Neutrophil (primary cell): Measurements from ENCODE around the gene SCFD2.
"Not testable (repeated sequence)": the region's sequence is repeated elsewhere in the genome, so short reads cannot be mapped to it uniquely, and the experiment has no call there.

Experiments
- H3K27ac ChIP-seq: fragments of 200-600 bp; sonication (generic); 2 replicates; pipeline ENCODE4 v1.5.1; 2016; ENCODE audit warnings: mild to moderate bottlenecking, moderate library complexity
- H3K27me3 ChIP-seq: fragments of 200-600 bp; sonication (generic); 2 replicates; pipeline ENCODE4 v1.6.0; 2016; ENCODE audit warnings: mild to moderate bottlenecking
- H3K36me3 ChIP-seq: fragments of 200-600 bp; sonication (generic); 2 replicates; pipeline ENCODE4 v1.5.1; 2017
- H3K4me1 ChIP-seq, 2 experiments: fragments of 200-600 bp in 1 of 2; sonication (generic) in 1 of 2; 1 replicate in 1 of 2; 2 replicates in 1 of 2; pipeline versions ENCODE4 v1.5.1 to v1.6.1; 2013 to 2016; ENCODE audit warnings: low read depth in 1 of 2, low read length in 1 of 2, mild to moderate bottlenecking in 1 of 2, moderate library complexity in 1 of 2; ENCODE audit not compliant: control insufficient read depth in 1 of 2, insufficient read depth in 1 of 2
- H3K4me3 ChIP-seq, 2 experiments: fragments of 200-600 bp in 1 of 2; sonication (generic) in 1 of 2; 1 replicate in 1 of 2; 2 replicates in 1 of 2; pipeline ENCODE4 v1.5.1; 2013 to 2016; ENCODE audit warnings: low read depth in 1 of 2, low read length in 1 of 2, mild to moderate bottlenecking in 1 of 2, moderate library complexity in 1 of 2
- H3K9me3 ChIP-seq: fragments of 200-600 bp; sonication (generic); 2 replicates; pipeline ENCODE4 v1.5.1; 2016
- CTCF ChIP-seq: fragments of 200-600 bp; sonication (generic); IDR thresholded peaks from 2 replicates; pipeline ENCODE4 v1.5.1; 2016; ENCODE audit warnings: antibody characterized with exemption

Gene SCFD2

DNA sequence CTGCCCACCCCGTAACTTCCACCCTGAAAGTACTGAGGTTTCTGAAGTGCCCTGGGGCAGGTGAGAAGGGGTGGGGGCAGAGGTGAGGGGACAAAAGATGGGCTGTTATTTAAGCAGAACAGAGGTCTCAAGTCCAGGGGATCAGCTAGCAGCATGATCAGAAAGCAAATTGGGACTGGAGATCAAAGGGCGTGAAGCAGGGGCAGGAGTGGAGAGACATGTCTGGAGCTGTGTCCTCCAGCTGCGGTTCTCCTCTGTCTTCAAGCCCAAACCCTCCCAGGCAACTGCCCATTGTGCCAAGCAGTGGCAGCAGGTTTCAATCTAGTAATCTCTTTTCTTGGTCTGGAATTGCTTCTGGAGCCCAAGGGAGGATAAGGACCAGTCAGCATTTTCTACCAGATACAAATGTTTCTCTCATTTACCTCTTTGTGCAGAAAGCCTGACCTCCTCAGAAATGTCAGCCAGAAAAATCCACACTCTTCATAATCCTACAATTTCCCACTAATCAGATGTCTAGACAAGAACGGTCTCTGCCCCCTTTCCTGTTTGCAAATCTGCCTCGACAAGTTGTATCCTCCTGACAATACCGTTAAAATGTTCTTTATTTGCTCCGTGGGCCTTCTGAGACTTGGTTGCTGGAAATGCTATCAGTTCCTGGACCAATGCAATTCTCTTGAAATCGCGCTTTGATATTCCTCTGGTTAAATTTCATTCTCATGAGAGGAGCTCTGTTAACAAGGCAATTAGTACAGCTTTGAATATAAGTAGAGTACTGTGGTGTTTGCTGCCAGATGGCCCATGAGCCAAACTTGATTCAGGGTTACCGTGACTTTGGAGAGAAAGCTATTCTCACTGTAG is 526.9 kb downstream of the SCFD2 start:
- no peak overlapping the region for H3K4me3 ChIP-seq
- H3K27me3 ChIP-seq, result no peaks in the 10 kb centered on the region
- no peaks in the 10 kb centered on the region for H3K4me1 ChIP-seq
- no peak for TF ChIP-seq CTCF
- H3K36me3 ChIP-seq, result no peaks in the 10 kb centered on the region
- no peak overlapping the region for H3K27ac ChIP-seq
- no peaks in the 10 kb centered on the region for H3K9me3 ChIP-seq

DNA sequence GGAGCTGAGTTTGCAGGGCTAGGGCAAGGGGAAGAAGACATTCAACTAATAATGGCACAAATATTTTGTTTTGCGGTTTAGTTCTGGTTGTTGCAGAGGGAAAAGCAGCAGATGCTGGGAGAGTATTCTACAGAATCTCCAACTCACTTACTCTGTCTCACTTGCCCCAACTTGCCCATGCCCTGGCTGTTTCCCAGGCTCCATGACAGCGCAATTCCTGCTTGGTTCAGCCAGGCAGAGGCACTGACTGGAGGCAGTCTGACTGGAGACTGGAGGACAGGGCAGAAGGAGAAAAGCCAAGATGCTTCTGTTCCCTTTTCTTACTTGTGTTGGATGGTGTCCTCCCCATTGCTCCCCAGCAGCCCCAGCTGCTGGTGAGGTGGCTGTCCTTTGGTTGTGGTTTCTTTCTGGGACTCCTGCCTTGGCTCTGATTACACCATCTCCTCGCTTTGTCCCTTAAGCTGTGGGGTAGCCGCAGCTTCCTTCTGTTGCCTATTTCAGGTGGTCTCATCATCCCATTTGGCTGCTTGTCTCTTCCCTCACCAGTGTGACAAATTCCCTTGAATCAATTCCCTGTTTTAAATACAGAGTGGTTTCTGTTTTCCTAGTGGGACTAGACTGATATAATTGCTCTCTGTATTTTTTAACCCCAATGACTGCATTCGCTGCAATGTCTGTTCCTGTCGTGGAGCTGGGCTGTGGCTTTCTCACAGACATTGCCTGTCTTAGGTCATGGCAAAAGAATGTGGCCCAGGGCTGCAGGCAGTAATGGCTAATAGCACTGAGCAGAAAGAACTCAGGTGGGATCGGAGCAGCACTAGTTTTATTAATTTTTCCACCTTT is 527.9 kb downstream of the SCFD2 start:
- no peak overlapping the region for H3K27ac ChIP-seq
- no peaks in the 10 kb centered on the region for H3K36me3 ChIP-seq
- no peaks in the 10 kb centered on the region for H3K27me3 ChIP-seq
- H3K4me3 ChIP-seq, result no peak overlapping the region
- no peaks in the 10 kb centered on the region for H3K4me1 ChIP-seq
- H3K9me3 ChIP-seq, result no peaks in the 10 kb centered on the region
- no peak for TF ChIP-seq CTCF

DNA sequence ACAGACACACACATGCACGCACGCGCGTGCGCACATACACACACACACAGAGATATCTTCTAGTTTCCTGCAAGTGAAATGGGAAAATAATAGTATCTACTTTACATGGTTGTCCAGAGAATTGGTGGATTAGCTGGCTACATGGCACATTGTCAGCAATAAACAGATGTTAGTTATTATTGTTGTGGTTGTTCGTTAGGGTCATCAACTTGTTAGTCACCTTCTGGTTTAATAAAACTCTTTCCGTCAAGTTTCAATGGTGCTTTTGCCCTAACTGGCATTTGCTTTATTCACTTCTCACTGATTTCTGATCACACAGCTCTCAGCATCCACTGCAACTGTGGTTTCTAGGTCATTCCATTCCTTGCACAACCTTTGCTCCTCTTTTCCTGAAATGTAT is 529.2 kb downstream of the SCFD2 start:
- Histone ChIP-seq H3K36me3 (no peaks in the 10 kb centered on the region), H3K9me3 (no peaks in the 10 kb centered on the region), H3K27me3 (no peaks in the 10 kb centered on the region), H3K4me1 (no peaks in the 10 kb centered on the region), H3K4me3 (no peak overlapping the region), H3K27ac (no peak overlapping the region)
- no peak for TF ChIP-seq CTCF

GRCh38 chr4:52836120-52836519 is 529.7 kb downstream of the SCFD2 start:
- Histone ChIP-seq H3K9me3 (no peaks in the 10 kb centered on the region), H3K27me3 (no peaks in the 10 kb centered on the region), H3K36me3 (no peaks in the 10 kb centered on the region), H3K4me1 (no peaks in the 10 kb centered on the region), H3K27ac (no peak overlapping the region), H3K4me3 (no peak overlapping the region)
- no peak for TF ChIP-seq CTCF

GRCh38 chr4:52834641-52835456 is 531.0 kb downstream of the SCFD2 start:
- not testable (repeated sequence) for H3K4me1 ChIP-seq, H3K9me3 ChIP-seq, H3K27me3 ChIP-seq, H3K4me3 ChIP-seq, H3K27ac ChIP-seq, H3K36me3 ChIP-seq
